HEK293 (cell line): ENCODE data around the gene DLD.

Experiments used
- CTCF ChIA-PET: fragments of 350-600 bp; formaldehyde crosslinking; extraction: SDS; loops from one replicate; lab custom pipeline; 2021; ENCODE audit warnings: antibody characterized with exemption; lab: Yijun Ruan, JAX
- POLR2A ChIA-PET: fragments of 300-600 bp; formaldehyde crosslinking; extraction: SDS; loops from one replicate; lab custom pipeline; 2020; ENCODE audit warnings: antibody characterized with exemption, inconsistent platforms; lab: Yijun Ruan, JAX
- H3K27ac ChIP-seq: fragments of 200-500 bp; sonication (Bioruptor generic); 2 replicates; pipeline ENCODE4 v1.5.1; 2014; ENCODE audit warnings: low read depth, low read length, control low read depth, inconsistent platforms; ENCODE audit errors: extremely low read depth
- H3K36me3 ChIP-seq, 2 experiments: fragments of 200-500 bp in 1 of 2; sonication (Bioruptor generic) in 1 of 2; 1 replicate in 1 of 2; 2 replicates in 1 of 2; pipeline ENCODE4 v1.5.1; 2014 to 2017; ENCODE audit warnings: inconsistent platforms in 2 of 2, low read length in 2 of 2; ENCODE audit not compliant: control insufficient read depth in 2 of 2, insufficient read depth in 1 of 2
- H3K4me1 ChIP-seq: fragments of 200-500 bp; sonication (Bioruptor generic); 2 replicates; pipeline ENCODE4 v1.5.1; 2014; ENCODE audit warnings: mild to moderate bottlenecking, low read length, inconsistent platforms; ENCODE audit not compliant: control insufficient read depth, insufficient read depth
- H3K4me3 ChIP-seq: 2 replicates; pipeline ENCODE4 v1.5.1; 2011; ENCODE audit warnings: low read depth, mild to moderate bottlenecking, control low read depth, low read length, moderate library complexity
- H3K9me3 ChIP-seq: fragments of 200-500 bp; sonication (Bioruptor generic); 2 replicates; pipeline ENCODE4 v1.5.1; 2014; ENCODE audit warnings: low read depth, low read length, inconsistent platforms; ENCODE audit not compliant: control insufficient read depth, insufficient read depth
- EGR2 ChIP-seq: fragments of 450-650 bp; formaldehyde crosslinking; IDR thresholded peaks from 2 replicates; pipeline ENCODE4 v1.5.1; 2016; ENCODE audit warnings: low read depth, missing biosample characterization, missing genetic modification characterization
- PRDM1 ChIP-seq: fragments of 450-650 bp; formaldehyde crosslinking; IDR thresholded peaks from 2 replicates; pipeline ENCODE4; 2016; ENCODE audit warnings: missing biosample characterization, missing genetic modification characterization
- SCRT2 ChIP-seq: fragments of 450-650 bp; formaldehyde crosslinking; IDR thresholded peaks from 2 replicates; pipeline ENCODE4 v1.5.1; 2016; ENCODE audit warnings: missing biosample characterization, missing genetic modification characterization
- SETDB1 ChIP-seq: IDR thresholded peaks from one replicate; pipeline ENCODE4 v1.6.1; 2017; ENCODE audit warnings: mild to moderate bottlenecking, low read length, moderate library complexity, mixed read lengths; ENCODE audit not compliant: insufficient read length
- TRIM28 ChIP-seq: IDR thresholded peaks from 2 replicates; pipeline ENCODE4 v1.6.1; 2011; ENCODE audit warnings: low read length, control low read depth, borderline replicate concordance
- YY2 ChIP-seq: fragments of 450-650 bp; formaldehyde crosslinking; IDR thresholded peaks from 2 replicates; pipeline ENCODE4 v1.5.1; 2016; ENCODE audit warnings: missing biosample characterization, missing genetic modification characterization
- ZBTB17 ChIP-seq: fragments of 450-650 bp; formaldehyde crosslinking; IDR thresholded peaks from 2 replicates; pipeline ENCODE4 v1.5.1; 2016; ENCODE audit warnings: missing biosample characterization, missing genetic modification characterization
- ZFHX2 ChIP-seq: fragments of 450-650 bp; formaldehyde crosslinking; conservative IDR thresholded peaks from 2 replicates; pipeline ENCODE4 v1.5.1; 2016; ENCODE audit warnings: missing biosample characterization, missing genetic modification characterization
- ZNF114 ChIP-seq: fragments of 450-650 bp; formaldehyde crosslinking; IDR thresholded peaks from 2 replicates; pipeline ENCODE4 v1.5.0; 2017; ENCODE audit warnings: missing biosample characterization, missing genetic modification characterization
- ZNF174 ChIP-seq: fragments of 450-650 bp; formaldehyde crosslinking; IDR thresholded peaks from 2 replicates; pipeline ENCODE4 v1.5.0; 2017; ENCODE audit warnings: missing biosample characterization, mild to moderate bottlenecking, missing genetic modification characterization
- TF ChIP-seq, protein P1 (sequence below): fragments of 450-650 bp; formaldehyde crosslinking; IDR thresholded peaks from 2 replicates; pipeline ENCODE4 v1.5.1; 2017; ENCODE audit warnings: missing biosample characterization, missing genetic modification characterization

Gene DLD

GRCh38 chr7:107931740-107932515 is 40.9 kb downstream of the DLD start:
- H3K4me3 ChIP-seq = no peak overlapping the region
- no peaks in the 10 kb centered on the region for H3K9me3 ChIP-seq
- no peak overlapping the region for H3K27ac ChIP-seq
- H3K36me3 ChIP-seq = peaks cover 32 to 68% of the 10 kb centered on the region in 2 experiments
- CTCF ChIA-PET = interaction anchor here (0.6 to 0.9 kb wide), 3 partner anchors 133 to 548 kb away, joined by 3 read pairs; no protein-coding TSS in a partner anchor
- POLR2A ChIA-PET = no interaction called here
- H3K4me1 ChIP-seq = no peaks in the 10 kb centered on the region
- TF ChIP-seq PRDM1 (0 out of 2 replicates have a peak, but pooled peaks have one; percentile 28), TRIM28 (no peak), YY2 (tag by site-specific recombination) (no peak), EGR2 (no peak)
- TF ChIP-seq, all 188 proteins: peak for 1

DNA sequence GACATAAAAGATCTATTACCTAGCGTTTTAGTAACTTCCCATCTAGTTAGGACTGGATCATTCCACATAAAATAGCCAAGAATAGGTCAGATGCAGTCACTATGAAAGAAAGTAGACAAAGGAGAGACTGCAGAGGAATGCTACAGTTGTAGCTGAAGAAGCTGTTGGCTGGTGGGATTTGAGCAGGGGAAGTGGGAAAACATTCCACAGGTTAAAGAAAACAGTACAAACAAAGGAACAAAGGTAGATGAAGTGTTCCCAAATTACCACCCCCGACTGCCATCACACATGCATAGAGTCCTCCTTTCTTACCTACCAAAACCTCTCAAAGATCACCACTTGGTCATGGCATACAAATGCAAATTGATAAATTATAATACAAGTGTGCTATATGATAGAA is 41.8 kb downstream of the DLD start:
- H3K4me1 ChIP-seq = no peaks in the 10 kb centered on the region
- POLR2A ChIA-PET = no interaction called here

DNA sequence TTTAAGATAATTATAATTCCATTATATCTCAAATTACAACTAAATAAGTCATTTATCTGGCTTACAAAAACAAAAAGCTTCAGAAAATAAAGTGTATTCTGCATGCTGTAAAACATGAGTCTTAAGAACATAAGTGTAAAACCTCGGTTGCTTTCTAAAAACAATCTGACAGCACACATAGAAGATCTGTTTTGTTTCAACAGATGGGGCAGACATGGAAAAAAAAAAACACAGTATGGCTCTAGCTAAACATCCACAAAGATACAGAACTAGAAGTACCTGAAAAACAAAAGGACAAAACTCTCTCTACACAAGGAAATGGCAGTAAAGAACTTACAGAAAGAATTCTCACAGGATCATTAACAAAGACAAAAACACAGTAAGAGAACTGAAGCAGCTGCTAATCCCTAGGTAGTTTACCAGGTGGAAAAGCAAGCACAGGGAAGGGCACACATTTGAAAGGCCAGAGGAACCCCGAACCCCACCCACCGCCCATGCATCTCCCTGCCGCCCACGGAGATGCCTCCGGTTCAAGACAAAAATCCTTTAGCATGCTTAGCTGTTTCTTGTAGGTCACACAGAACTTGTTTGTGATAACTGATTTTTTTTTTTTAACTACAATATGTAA is 42.5 kb downstream of the DLD start:
- POLR2A ChIA-PET = no interaction called here
- TF ChIP-seq ZNF114 (tag by site-specific recombination) (no peak), ZFHX2 (tag by site-specific recombination) (peak; percentile 76)
- Histone ChIP-seq H3K4me1 (no peaks in the 10 kb centered on the region), H3K36me3 (peaks cover 26 to 57% of the 10 kb centered on the region in 2 experiments), H3K9me3 (no peaks in the 10 kb centered on the region), H3K4me3 (no peak overlapping the region), H3K27ac (no peak overlapping the region)
- CTCF ChIA-PET = interaction anchor here (0.6 to 1.5 kb wide), 2 partner anchors 50 to 212 kb away, joined by 3 to 11 read pairs; no protein-coding TSS in a partner anchor

More for the DNA sequence above, 41.8 kb downstream of the DLD start:
- Histone ChIP-seq H3K9me3 (no peaks in the 10 kb centered on the region), H3K27ac (no peak overlapping the region), H3K4me3 (no peak overlapping the region), H3K36me3 (peaks cover 28 to 62% of the 10 kb centered on the region in 2 experiments)
- CTCF ChIA-PET = interaction anchor here (0.6 to 0.9 kb wide), 2 partner anchors 132 to 549 kb away, joined by 3 read pairs; no protein-coding TSS in a partner anchor
- TF ChIP-seq SETDB1 (no peak), SCRT2 (tag by site-specific recombination) (peak; percentile 47)

- POLR2A ChIA-PET = no interaction called here
- Histone ChIP-seq H3K9me3 (no peaks in the 10 kb centered on the region), H3K27ac (no peak overlapping the region), H3K36me3 (peaks cover 10 to 58% of the 10 kb centered on the region in 2 experiments), H3K4me3 (no peak overlapping the region), H3K4me1 (no peaks in the 10 kb centered on the region)
- TF ChIP-seq, protein P1, sequence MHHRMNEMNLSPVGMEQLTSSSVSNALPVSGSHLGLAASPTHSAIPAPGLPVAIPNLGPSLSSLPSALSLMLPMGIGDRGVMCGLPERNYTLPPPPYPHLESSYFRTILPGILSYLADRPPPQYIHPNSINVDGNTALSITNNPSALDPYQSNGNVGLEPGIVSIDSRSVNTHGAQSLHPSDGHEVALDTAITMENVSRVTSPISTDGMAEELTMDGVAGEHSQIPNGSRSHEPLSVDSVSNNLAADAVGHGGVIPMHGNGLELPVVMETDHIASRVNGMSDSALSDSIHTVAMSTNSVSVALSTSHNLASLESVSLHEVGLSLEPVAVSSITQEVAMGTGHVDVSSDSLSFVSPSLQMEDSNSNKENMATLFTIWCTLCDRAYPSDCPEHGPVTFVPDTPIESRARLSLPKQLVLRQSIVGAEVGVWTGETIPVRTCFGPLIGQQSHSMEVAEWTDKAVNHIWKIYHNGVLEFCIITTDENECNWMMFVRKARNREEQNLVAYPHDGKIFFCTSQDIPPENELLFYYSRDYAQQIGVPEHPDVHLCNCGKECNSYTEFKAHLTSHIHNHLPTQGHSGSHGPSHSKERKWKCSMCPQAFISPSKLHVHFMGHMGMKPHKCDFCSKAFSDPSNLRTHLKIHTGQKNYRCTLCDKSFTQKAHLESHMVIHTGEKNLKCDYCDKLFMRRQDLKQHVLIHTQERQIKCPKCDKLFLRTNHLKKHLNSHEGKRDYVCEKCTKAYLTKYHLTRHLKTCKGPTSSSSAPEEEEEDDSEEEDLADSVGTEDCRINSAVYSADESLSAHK (tag by site-specific recombination) = peak; percentile 75; the same call in 1 of the 2 replicates
- no peak for TF ChIP-seq ZNF174 (tag by site-specific recombination)
- 0 out of 2 replicates have a peak, but pooled peaks have one; percentile 18 for TF ChIP-seq ZBTB17 (tag by site-specific recombination)
- CTCF ChIA-PET = interaction anchor here (1.5 kb wide), 1 partner anchor 211 kb away, joined by 11 read pairs; no protein-coding TSS in a partner anchor
Measured at GRCh38 chr7:107934991-107935770, 44.2 kb downstream of the DLD start.
